Esophagus mucosa (tissue), 1 donor: ENCODE measurements around the gene F11R. TPM values are rescaled to one million over a fixed set of nuclear protein-coding genes. Genes with fewer than 3 reads are reported as not detected.
"Not testable (repeated sequence)": the region's sequence is repeated elsewhere in the genome, so short reads cannot be mapped to it uniquely, and the experiment has no call there.

Experiments used
- ATAC-seq: fragments of 200-7000 bp; cut with Tn5 transposase; one replicate; pipeline ENCODE4 v1.9.1; 2020
- total RNA-seq: library from RNA; stranded (reverse); gene quantifications from one replicate; pipeline ENCODE4 v1.2.4, GENCODE V29; 2023
- donor health status: DM: yes; HTN: yes; CAD: no.

Gene F11R
- total RNA-seq = 137 TPM

- peak; percentile 68 for ATAC-seq
Observed at GRCh38 chr1:161020509-161021164, at the start of gene F11R. Gene F11R, minus strand, starts transcription at chr1:161021152. Its CDS starts 79 bp downstream, at chr1:161021073.

- ATAC-seq = peak; percentile 18
Observed at GRCh38 chr1:161069731-161070270, 48.8 kb upstream of the F11R start, which contains the start of gene ARHGAP30. Gene ARHGAP30, minus strand, starts transcription at chr1:161069891. Its CDS starts 267 bp downstream, at chr1:161069624.

GRCh38 chr1:161069241-161069640 is 48.3 kb upstream of the F11R start:
- no peak for ATAC-seq

- ATAC-seq = peak; percentile 74
Observed at GRCh38 chr1:161068306-161069234, 47.6 kb upstream of the F11R start.

- no peak for ATAC-seq
Observed at GRCh38 chr1:161066694-161067093, 45.7 kb upstream of the F11R start.

GRCh38 chr1:161065681-161066080 is 44.7 kb upstream of the F11R start:
- ATAC-seq = not testable (repeated sequence)

GRCh38 chr1:161063936-161064335 is 43.0 kb upstream of the F11R start:
- ATAC-seq = not testable (repeated sequence)

GRCh38 chr1:161061419-161061818 is 40.5 kb upstream of the F11R start:
- ATAC-seq = peak; percentile 27

GRCh38 chr1:161059293-161059692 is 38.3 kb upstream of the F11R start:
- peak; percentile 53 for ATAC-seq

- ATAC-seq = no peak
Observed at GRCh38 chr1:161054805-161055204, 33.9 kb upstream of the F11R start.

GRCh38 chr1:161054232-161054631 is 33.3 kb upstream of the F11R start:
- peak; percentile 10 for ATAC-seq

- ATAC-seq = peak; percentile 4
Observed at GRCh38 chr1:161052899-161053298, 31.9 kb upstream of the F11R start.

GRCh38 chr1:161051219-161051618 is 30.3 kb upstream of the F11R start:
- no peak for ATAC-seq

- ATAC-seq = no peak
Observed at GRCh38 chr1:161048949-161049722, 28.2 kb upstream of the F11R start.

GRCh38 chr1:161047436-161048420 is 26.8 kb upstream of the F11R start:
- no peak for ATAC-seq

GRCh38 chr1:161046605-161047228 is 25.8 kb upstream of the F11R start:
- ATAC-seq = no peak

GRCh38 chr1:161045736-161046604 is 25.0 kb upstream of the F11R start, which contains the start of gene USF1:
Gene USF1, minus strand, starts transcription at chr1:161045977. Its CDS starts 2,702 bp downstream, at chr1:161043275.
- ATAC-seq = peak; percentile 87

GRCh38 chr1:161044908-161045735 is 24.2 kb upstream of the F11R start:
- peak; percentile 48 for ATAC-seq

- ATAC-seq = no peak
Observed at GRCh38 chr1:161044535-161044907, 23.6 kb upstream of the F11R start.
